Measurements from ENCODE around the gene WDR48. TPM values are rescaled to one million over a fixed set of nuclear protein-coding genes. Genes with fewer than 3 reads are reported as not detected.

The WDR48 gene
- total RNA-seq, 4 donors from 2014 or later = 49.8 to 83.2 (median 69.3) TPM

GRCh38 chr3:39086144-39086543, 34.3 kb downstream of the WDR48 start:
- intact Hi-C loops (cut with DNase I) = no loop called here
- DNase-seq = no peak
- H3K9me3 ChIP-seq = no peaks in the 10 kb centered on the region
- TF ChIP-seq CTCF (IDR thresholded peaks at IDR 0.05) (no peak), POLR2A (IDR thresholded peaks at IDR 0.05) (no peak)
- H3K27me3 ChIP-seq = no peaks in the 10 kb centered on the region
- no peak overlapping the region for H3K27ac ChIP-seq
- no peaks in the 10 kb centered on the region for H3K4me1 ChIP-seq
- peaks cover 25 to 44% of the 10 kb centered on the region in 2 donors for H3K36me3 ChIP-seq
- no peak overlapping the region for H3K4me3 ChIP-seq (replicated peaks in 1 of 3)
- WGBS, 2 donors = 89 to 96% methylated on average over 4 of the region's 4 CpGs

GRCh38 chr3:39088456-39088855, 36.6 kb downstream of the WDR48 start:
- TF ChIP-seq POLR2A (IDR thresholded peaks at IDR 0.05) (no peak), CTCF (IDR thresholded peaks at IDR 0.05) (no peak)
- no peaks in the 10 kb centered on the region for H3K4me1 ChIP-seq
- no peak overlapping the region for H3K4me3 ChIP-seq (replicated peaks in 1 of 3)
- H3K27me3 ChIP-seq = no peaks in the 10 kb centered on the region
- H3K9me3 ChIP-seq = no peaks in the 10 kb centered on the region
- WGBS, 2 donors = 97 to 99% methylated on average over 3 of the region's 3 CpGs
- no peak overlapping the region for H3K27ac ChIP-seq
- no peak for DNase-seq
- H3K36me3 ChIP-seq = peaks cover 37 to 58% of the 10 kb centered on the region in 2 donors
- intact Hi-C loops (cut with DNase I) = no loop called here

GRCh38 chr3:39088889-39089288, 37.1 kb downstream of the WDR48 start:
- WGBS, 2 donors = 88 to 90% methylated on average over 3 of the region's 3 CpGs
- DNase-seq = no peak
- H3K36me3 ChIP-seq = peaks cover 37 to 63% of the 10 kb centered on the region in 2 donors
- H3K27me3 ChIP-seq = no peaks in the 10 kb centered on the region
- no peak for TF ChIP-seq POLR2A (IDR thresholded peaks at IDR 0.05)
- TF ChIP-seq CTCF (IDR thresholded peaks at IDR 0.05) = no peak
- H3K4me3 ChIP-seq (replicated peaks in 1 of 3) = no peak overlapping the region
- H3K27ac ChIP-seq = no peak overlapping the region
- intact Hi-C loops (cut with DNase I) = no loop called here
- no peaks in the 10 kb centered on the region for H3K4me1 ChIP-seq
- H3K9me3 ChIP-seq = no peaks in the 10 kb centered on the region

- intact Hi-C loops (cut with DNase I) = no loop called here
- H3K4me3 ChIP-seq (replicated peaks in 1 of 3) = no peak overlapping the region
- peaks cover 54 to 78% of the 10 kb centered on the region in 2 donors for H3K36me3 ChIP-seq
Measured at GRCh38 chr3:39090922-39091321, 39.1 kb downstream of the WDR48 start.

More at GRCh38 chr3:39090922-39091321, 39.1 kb downstream of the WDR48 start:
- no peaks in the 10 kb centered on the region for H3K9me3 ChIP-seq
- 85 to 90% methylated on average over 2 of the region's 2 CpGs for WGBS, 2 donors
- no peaks in the 10 kb centered on the region for H3K4me1 ChIP-seq
- TF ChIP-seq POLR2A (IDR thresholded peaks at IDR 0.05) = no peak
- TF ChIP-seq CTCF (IDR thresholded peaks at IDR 0.05) = no peak
- H3K27me3 ChIP-seq = no peaks in the 10 kb centered on the region
- no peak overlapping the region for H3K27ac ChIP-seq
- no peak for DNase-seq

Measured in thyroid gland (tissue), 4 donors.